ENCODE results near the gene ERBB2.

- no peak for TF ChIP-seq POLR2A (IDR thresholded peaks at IDR 0.05)
- TF ChIP-seq, protein P1, sequence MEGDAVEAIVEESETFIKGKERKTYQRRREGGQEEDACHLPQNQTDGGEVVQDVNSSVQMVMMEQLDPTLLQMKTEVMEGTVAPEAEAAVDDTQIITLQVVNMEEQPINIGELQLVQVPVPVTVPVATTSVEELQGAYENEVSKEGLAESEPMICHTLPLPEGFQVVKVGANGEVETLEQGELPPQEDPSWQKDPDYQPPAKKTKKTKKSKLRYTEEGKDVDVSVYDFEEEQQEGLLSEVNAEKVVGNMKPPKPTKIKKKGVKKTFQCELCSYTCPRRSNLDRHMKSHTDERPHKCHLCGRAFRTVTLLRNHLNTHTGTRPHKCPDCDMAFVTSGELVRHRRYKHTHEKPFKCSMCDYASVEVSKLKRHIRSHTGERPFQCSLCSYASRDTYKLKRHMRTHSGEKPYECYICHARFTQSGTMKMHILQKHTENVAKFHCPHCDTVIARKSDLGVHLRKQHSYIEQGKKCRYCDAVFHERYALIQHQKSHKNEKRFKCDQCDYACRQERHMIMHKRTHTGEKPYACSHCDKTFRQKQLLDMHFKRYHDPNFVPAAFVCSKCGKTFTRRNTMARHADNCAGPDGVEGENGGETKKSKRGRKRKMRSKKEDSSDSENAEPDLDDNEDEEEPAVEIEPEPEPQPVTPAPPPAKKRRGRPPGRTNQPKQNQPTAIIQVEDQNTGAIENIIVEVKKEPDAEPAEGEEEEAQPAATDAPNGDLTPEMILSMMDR (IDR thresholded peaks at IDR 0.05): no peak
These were observed 47.1 kb upstream of the ERBB2 start for GRCh38 chr17:39652587-39653315.
